H1 (cell line): ENCODE results near the gene NXPH3. TPM values are rescaled to one million over a fixed set of nuclear protein-coding genes. Genes with fewer than 3 reads are reported as not detected.

Experiments used
- CTCF ChIA-PET: fragments of 300-600 bp; sonication (Branson Sonifier 250); formaldehyde crosslinking; loops from one replicate; lab custom pipeline; 2021; ENCODE audit not compliant: partially characterized antibody; lab: Charles Lee
- POLR2A ChIA-PET: fragments of 300-600 bp; sonication (Branson Sonifier 250); formaldehyde crosslinking; loops from one replicate; lab custom pipeline; 2021; ENCODE audit warnings: inconsistent platforms; ENCODE audit not compliant: partially characterized antibody; lab: Charles Lee
- DNase-seq, 2 experiments: peaks; one replicate each; pipeline versions ENCODE4 v3.0.0 to v3.0.0-alpha.2; 2010 to 2022; ENCODE audit warnings: low spot score in 2 of 2, low read depth in 1 of 2, mixed read lengths in 1 of 2
- FAIRE-seq: peaks from 2 replicates; lab custom pipeline; 2011; peaks lifted over from hg19 to GRCh38; lab: Jason Lieb, UNC
- H2AFZ ChIP-seq: 2 replicates; pipeline ENCODE4 v1.8.1; 2012; ENCODE audit warnings: low read length, inconsistent platforms
- H2AK5ac ChIP-seq: 2 replicates; pipeline ENCODE4 v1.6.1; 2013; ENCODE audit warnings: low read depth, low read length
- H2BK120ac ChIP-seq: replicated peaks from 2 replicates; pipeline ENCODE3; 2013; ENCODE audit warnings: low read depth, low read length, inconsistent platforms
- H2BK12ac ChIP-seq: 2 replicates; pipeline ENCODE4 v1.6.1; 2013; ENCODE audit warnings: low read depth, low read length
- H2BK15ac ChIP-seq: 2 replicates; pipeline ENCODE4 v1.6.1; 2013; ENCODE audit warnings: low read length
- H2BK20ac ChIP-seq: 2 replicates; pipeline ENCODE4 v1.6.1; 2013; ENCODE audit warnings: low read length
- H2BK5ac ChIP-seq: 2 replicates; pipeline ENCODE4 v1.6.1; 2013; ENCODE audit warnings: low read depth, low read length
- H3K14ac ChIP-seq: 2 replicates; pipeline ENCODE4 v1.6.1; 2013; ENCODE audit warnings: inconsistent platforms; ENCODE audit not compliant: insufficient read length
- H3K18ac ChIP-seq: 2 replicates; pipeline ENCODE4 v1.6.1; 2013; ENCODE audit warnings: low read length; ENCODE audit errors: extremely low read depth
- H3K23ac ChIP-seq: 2 replicates; pipeline ENCODE4 v1.6.1; 2013; ENCODE audit warnings: inconsistent platforms; ENCODE audit not compliant: insufficient read length
- H3K23me2 ChIP-seq: 2 replicates; pipeline ENCODE4 v1.6.1; 2013; ENCODE audit warnings: low read depth, low read length
- H3K27ac ChIP-seq: 2 replicates; pipeline ENCODE4 v1.6.1; 2011; ENCODE audit warnings: low read depth, low read length, inconsistent platforms
- H3K27me3 ChIP-seq, 4 experiments: replicated peaks in 1 of 4; 1 replicate in 1 of 4; 2 replicates in 3 of 4; pipeline versions ENCODE4 v1.6.1 to v1.8.1; 2011 to 2013; ENCODE audit warnings: low read length in 3 of 4, mild to moderate bottlenecking in 3 of 4, inconsistent platforms in 2 of 4, mixed read lengths in 2 of 4, moderate library complexity in 1 of 4; ENCODE audit not compliant: control insufficient read depth in 3 of 4, insufficient read depth in 3 of 4; ENCODE audit errors: extremely low read depth in 1 of 4
- H3K36me3 ChIP-seq, 4 experiments: 2 replicates each; pipeline versions ENCODE4 v1.6.1 to v1.8.1; 2011 to 2013; ENCODE audit warnings: mild to moderate bottlenecking in 4 of 4, low read length in 3 of 4, moderate library complexity in 2 of 4, control low read depth in 1 of 4, inconsistent platforms in 1 of 4; ENCODE audit not compliant: insufficient read depth in 4 of 4, control insufficient read depth in 2 of 4
- H3K4ac ChIP-seq: replicated peaks from 2 replicates; pipeline ENCODE3; 2013; ENCODE audit warnings: low read length, low read depth, mixed read lengths, inconsistent platforms; ENCODE audit not compliant: insufficient read length
- H3K4me1 ChIP-seq, 4 experiments: replicated peaks in 1 of 4; 1 replicate in 1 of 4; 2 replicates in 3 of 4; pipeline versions ENCODE4 v1.6.1 to v1.8.1; 2011 to 2013; ENCODE audit warnings: low read length in 3 of 4, inconsistent platforms in 2 of 4, mixed read lengths in 1 of 4; ENCODE audit not compliant: insufficient read depth in 4 of 4, control insufficient read depth in 3 of 4
- H3K4me2 ChIP-seq, 2 experiments: 2 replicates each; pipeline versions ENCODE4 v1.6.1 to v1.8.1; 2011 to 2013; ENCODE audit warnings: low read depth in 2 of 2, low read length in 2 of 2, control low read depth in 1 of 2, inconsistent platforms in 1 of 2, mild to moderate bottlenecking in 1 of 2; ENCODE audit not compliant: insufficient read depth in 1 of 2
- H3K4me3 ChIP-seq, 4 experiments: fragments of 200-600, 300-600 bp in 1 of 4; sonication (generic), shearing (Covaris generic), sonication (Bioruptor Twin) in 1 of 4; 2 replicates each; pipeline versions ENCODE4 v1.5.1 to v1.8.1; 2011 to 2016; ENCODE audit warnings: low read length in 4 of 4, low read depth in 3 of 4, control low read depth in 2 of 4, inconsistent platforms in 2 of 4, mild to moderate bottlenecking in 2 of 4, mixed read lengths in 1 of 4, moderate library complexity in 1 of 4; ENCODE audit not compliant: insufficient read depth in 2 of 4; ENCODE audit errors: extremely low read depth in 1 of 4
- H3K56ac ChIP-seq: replicated peaks from 2 replicates; pipeline ENCODE3; 2013; ENCODE audit warnings: low read depth, mild to moderate bottlenecking, mixed read lengths, low read length, inconsistent platforms; ENCODE audit not compliant: insufficient read length
- H3K79me1 ChIP-seq: 2 replicates; pipeline ENCODE4 v1.6.1; 2013; ENCODE audit warnings: low read depth, low read length, control low read depth
- H3K79me2 ChIP-seq, 2 experiments: 2 replicates each; pipeline versions ENCODE4 v1.6.1 to v1.8.1; 2012 to 2013; ENCODE audit warnings: low read length in 2 of 2, mild to moderate bottlenecking in 2 of 2, inconsistent platforms in 1 of 2; ENCODE audit not compliant: insufficient read depth in 2 of 2, control insufficient read depth in 1 of 2
- H3K9ac ChIP-seq, 4 experiments: replicated peaks in 1 of 4; 1 replicate in 1 of 4; 2 replicates in 3 of 4; pipeline versions ENCODE4 v1.6.1 to v1.8.1; 2011 to 2013; ENCODE audit warnings: low read depth in 3 of 4, low read length in 3 of 4, control low read depth in 2 of 4, mild to moderate bottlenecking in 2 of 4, moderate library complexity in 2 of 4, inconsistent platforms in 1 of 4; ENCODE audit errors: extremely low read depth in 1 of 4
- H3K9me3 ChIP-seq, 2 experiments: 2 replicates each; pipeline versions ENCODE4 v1.6.1 to v1.8.1; 2012 to 2013; ENCODE audit warnings: mild to moderate bottlenecking in 2 of 2, moderate library complexity in 2 of 2, control low read depth in 1 of 2, inconsistent platforms in 1 of 2, low read depth in 1 of 2, low read length in 1 of 2, mixed read lengths in 1 of 2; ENCODE audit not compliant: insufficient read depth in 2 of 2
- H4K20me1 ChIP-seq, 2 experiments: replicated peaks in 1 of 2; 2 replicates each; pipeline versions ENCODE3 to v1.8.1; 2011 to 2013; ENCODE audit warnings: inconsistent platforms in 2 of 2, low read length in 2 of 2, mild to moderate bottlenecking in 1 of 2; ENCODE audit not compliant: insufficient read depth in 2 of 2, control insufficient read depth in 1 of 2
- H4K5ac ChIP-seq: 2 replicates; pipeline ENCODE4 v1.6.1; 2013; ENCODE audit warnings: low read length, low read depth, mixed read lengths, inconsistent platforms; ENCODE audit not compliant: insufficient read length
- H4K8ac ChIP-seq: 2 replicates; pipeline ENCODE4 v1.8.0; 2013; ENCODE audit warnings: mild to moderate bottlenecking, moderate library complexity, low read length, inconsistent platforms; ENCODE audit not compliant: insufficient read depth; ENCODE audit errors: extremely low read depth
- H4K91ac ChIP-seq: replicated peaks from 2 replicates; pipeline ENCODE3; 2013; ENCODE audit warnings: low read length, mixed read lengths, inconsistent platforms; ENCODE audit not compliant: insufficient read length
- BACH1 ChIP-seq: IDR thresholded peaks from 2 replicates; pipeline ENCODE4 v1.6.1; 2012; ENCODE audit warnings: low read length, improper control_type of control experiment
- EGR1 ChIP-seq: IDR thresholded peaks from 2 replicates; pipeline ENCODE4 v1.6.1; 2011; ENCODE audit warnings: low read depth, low read length, borderline replicate concordance
- EP300 ChIP-seq, 2 experiments: IDR thresholded peaks; 1 replicate in 1 of 2; 2 replicates in 1 of 2; pipeline ENCODE4 v1.6.1; 2011 to 2012; ENCODE audit warnings: low read depth in 2 of 2, low read length in 2 of 2, mild to moderate bottlenecking in 2 of 2, borderline replicate concordance in 1 of 2, inconsistent platforms in 1 of 2, moderate library complexity in 1 of 2
- FOSL1 ChIP-seq: IDR thresholded peaks from 2 replicates; pipeline ENCODE4 v1.6.1; 2011; ENCODE audit warnings: mild to moderate bottlenecking, low read depth, low read length, moderate library complexity; ENCODE audit not compliant: insufficient read depth
- RXRA ChIP-seq: IDR thresholded peaks from 2 replicates; pipeline ENCODE4 v1.6.1; 2011; ENCODE audit warnings: low read depth, mild to moderate bottlenecking, low read length, moderate library complexity; ENCODE audit not compliant: insufficient read depth
- TBP ChIP-seq: IDR thresholded peaks from 2 replicates; pipeline ENCODE4 v1.6.1; 2011; ENCODE audit warnings: low read depth, low read length, improper control_type of control experiment
- TCF12 ChIP-seq: IDR thresholded peaks from 2 replicates; pipeline ENCODE4 v1.6.1; 2011; ENCODE audit warnings: low read depth, mild to moderate bottlenecking, low read length
- WGBS, 2 experiments: shearing (Covaris generic) in 1 of 2; methylation state at CpG; one replicate each; pipeline versions ENCODE4 v1.1.6 to v1.1.7; 2013 to 2015; ENCODE audit warnings: low lambda C conversion rate in 2 of 2, mixed read lengths in 2 of 2, inconsistent platforms in 1 of 2, low coverage in 1 of 2, missing lambda C conversion rate in 1 of 2; ENCODE audit not compliant: insufficient replicate concordance in 2 of 2, insufficient coverage in 1 of 2, insufficient read length in 1 of 2; ENCODE audit errors: extremely low coverage in 1 of 2, missing lambda C conversion rate in 1 of 2; 5-methylcytosine and 5-hydroxymethylcytosine counted together
- polyA plus RNA-seq, 7 experiments: library from polyadenylated mRNA; depleted of rRNA in 3 of 7; stranded (reverse) in 5 of 7; unstranded in 2 of 7; fragments of >200 nt in 5 of 7; fragments of 200-250 nt in 2 of 7; gene quantifications; 1 replicate in 5 of 7; 2 replicates in 1 of 7; 4 replicates in 1 of 7; pipeline versions ENCODE4 v1.2.1 to v1.2.3, GENCODE V29; 2011 to 2013; ENCODE audit warnings: missing spikeins in 2 of 7, mixed read lengths in 2 of 7
- total RNA-seq: library from RNA; stranded (reverse); fragmentation: NEBNext Ultra II Directional; extraction: Animal tissue kit (Norgen Biotek cat#: 25700); gene quantifications from 2 replicates; pipeline ENCODE4 v1.2.1, GENCODE V29; 2021

Gene NXPH3
- total and polyA plus RNA-seq, 2 of the 8 experiments (the other 6 are each of a cell fraction or from before 2014, with no cell fraction given): 2.5 to 3.7 TPM

GRCh38 chr17:49618028-49618611 lies 42.4 kb downstream of the NXPH3 start:
- Histone ChIP-seq H3K79me2 (no peaks in the 10 kb centered on the region), H3K4me2 (no peak overlapping the region), H2BK120ac (no peak overlapping the region), H2AK5ac (no peak overlapping the region), H3K79me1 (no peaks in the 10 kb centered on the region), H2BK15ac (no peak overlapping the region), H3K23me2 (no peaks in the 10 kb centered on the region), H3K4ac (no peak overlapping the region), H3K18ac (no peak overlapping the region), H3K56ac (no peak overlapping the region), H2BK12ac (no peak overlapping the region), H4K8ac (no peak overlapping the region), H2BK20ac (no peak overlapping the region), H3K4me3 (no peak overlapping the region), H3K9ac (no peak overlapping the region), H4K91ac (no peak overlapping the region), H2BK5ac (no peak overlapping the region), H3K14ac (no peak overlapping the region), H3K36me3 (peaks cover 6 to 60% (median 15%) of the 10 kb centered on the region in 4 experiments; a peak in 7 of 8 replicates), H4K5ac (no peak overlapping the region), H3K27me3 (no peaks in the 10 kb centered on the region), H2AFZ (no peak overlapping the region), H3K9me3 (no peaks in the 10 kb centered on the region), H3K4me1 (no peaks in the 10 kb centered on the region), H4K20me1 (peaks cover 2 to 9% of the 10 kb centered on the region in 2 experiments), H3K23ac (no peak overlapping the region), H3K27ac (no peak overlapping the region)
- ChIA-PET POLR2A (no interaction called here), CTCF (interaction anchor here (0.9 to 1.9 kb wide), 6 partner anchors 9 to 90 kb away, joined by 3 to 8 read pairs (median 4); no protein-coding TSS in a partner anchor)
- TF ChIP-seq EP300 (IDR thresholded peaks at IDR 0.05; ENCODE audit: borderline replicate concordance in 1 of 2, low read depth in 2 of 2, low read length in 2 of 2) (no peak), BACH1 (no peak), EGR1 (no peak), TBP (no peak), FOSL1 (no peak), TCF12 (no peak), RXRA (no peak)
- WGBS, 2 experiments: 91% methylated on average over 3 of the region's 3 CpGs; no CpG with 5 or more reads in 1 of the 2 experiments
- FAIRE-seq: no peak
- no peak for DNase-seq
